SH-SY5Y (cell line): ENCODE measurements around the gene RPS2.

ENCODE experiments used
- GATA2 ChIP-seq: IDR thresholded peaks from 2 replicates; pipeline ENCODE4 v1.6.1; 2011; ENCODE audit warnings: mild to moderate bottlenecking, low read depth, low read length
- GATA3 ChIP-seq: IDR thresholded peaks from 2 replicates; pipeline ENCODE4 v1.6.1; 2011; ENCODE audit warnings: low read depth, mild to moderate bottlenecking, low read length, moderate library complexity

GRCh38 chr16:1983544-1984346 is 19.1 kb upstream of the RPS2 start, which contains the start of gene GFER:
- no peak for TF ChIP-seq GATA2
- TF ChIP-seq GATA3, result no peak
